Panc1 (cell line): ENCODE results near the gene GALNT9.
A peak's percentile ranks its signal among the peaks of the same experiment; 100 is the strongest.

ENCODE experiments used
- POLR2AphosphoS5 ChIP-seq: IDR thresholded peaks from 2 replicates; pipeline ENCODE4 v1.6.1; 2012; ENCODE audit warnings: mild to moderate bottlenecking, low read depth, low read length, moderate library complexity
- TF ChIP-seq, protein P1 (sequence below): fragments of 450-650 bp; IDR thresholded peaks from 2 replicates; pipeline ENCODE4 v1.5.1; 2017; ENCODE audit warnings: mild to moderate bottlenecking
- TF ChIP-seq, protein P2 (sequence below), 2 experiments: IDR thresholded peaks; 2 replicates each; pipeline ENCODE4 v1.6.1; 2011 to 2012; ENCODE audit warnings: low read depth in 2 of 2, control low read depth in 1 of 2, low read length in 1 of 2, mild to moderate bottlenecking in 1 of 2, moderate library complexity in 1 of 2; ENCODE audit not compliant: insufficient read depth in 1 of 2

- TF ChIP-seq, protein P1, sequence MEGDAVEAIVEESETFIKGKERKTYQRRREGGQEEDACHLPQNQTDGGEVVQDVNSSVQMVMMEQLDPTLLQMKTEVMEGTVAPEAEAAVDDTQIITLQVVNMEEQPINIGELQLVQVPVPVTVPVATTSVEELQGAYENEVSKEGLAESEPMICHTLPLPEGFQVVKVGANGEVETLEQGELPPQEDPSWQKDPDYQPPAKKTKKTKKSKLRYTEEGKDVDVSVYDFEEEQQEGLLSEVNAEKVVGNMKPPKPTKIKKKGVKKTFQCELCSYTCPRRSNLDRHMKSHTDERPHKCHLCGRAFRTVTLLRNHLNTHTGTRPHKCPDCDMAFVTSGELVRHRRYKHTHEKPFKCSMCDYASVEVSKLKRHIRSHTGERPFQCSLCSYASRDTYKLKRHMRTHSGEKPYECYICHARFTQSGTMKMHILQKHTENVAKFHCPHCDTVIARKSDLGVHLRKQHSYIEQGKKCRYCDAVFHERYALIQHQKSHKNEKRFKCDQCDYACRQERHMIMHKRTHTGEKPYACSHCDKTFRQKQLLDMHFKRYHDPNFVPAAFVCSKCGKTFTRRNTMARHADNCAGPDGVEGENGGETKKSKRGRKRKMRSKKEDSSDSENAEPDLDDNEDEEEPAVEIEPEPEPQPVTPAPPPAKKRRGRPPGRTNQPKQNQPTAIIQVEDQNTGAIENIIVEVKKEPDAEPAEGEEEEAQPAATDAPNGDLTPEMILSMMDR: peak; percentile 83
- TF ChIP-seq POLR2AphosphoS5: no peak
- TF ChIP-seq, protein P2, sequence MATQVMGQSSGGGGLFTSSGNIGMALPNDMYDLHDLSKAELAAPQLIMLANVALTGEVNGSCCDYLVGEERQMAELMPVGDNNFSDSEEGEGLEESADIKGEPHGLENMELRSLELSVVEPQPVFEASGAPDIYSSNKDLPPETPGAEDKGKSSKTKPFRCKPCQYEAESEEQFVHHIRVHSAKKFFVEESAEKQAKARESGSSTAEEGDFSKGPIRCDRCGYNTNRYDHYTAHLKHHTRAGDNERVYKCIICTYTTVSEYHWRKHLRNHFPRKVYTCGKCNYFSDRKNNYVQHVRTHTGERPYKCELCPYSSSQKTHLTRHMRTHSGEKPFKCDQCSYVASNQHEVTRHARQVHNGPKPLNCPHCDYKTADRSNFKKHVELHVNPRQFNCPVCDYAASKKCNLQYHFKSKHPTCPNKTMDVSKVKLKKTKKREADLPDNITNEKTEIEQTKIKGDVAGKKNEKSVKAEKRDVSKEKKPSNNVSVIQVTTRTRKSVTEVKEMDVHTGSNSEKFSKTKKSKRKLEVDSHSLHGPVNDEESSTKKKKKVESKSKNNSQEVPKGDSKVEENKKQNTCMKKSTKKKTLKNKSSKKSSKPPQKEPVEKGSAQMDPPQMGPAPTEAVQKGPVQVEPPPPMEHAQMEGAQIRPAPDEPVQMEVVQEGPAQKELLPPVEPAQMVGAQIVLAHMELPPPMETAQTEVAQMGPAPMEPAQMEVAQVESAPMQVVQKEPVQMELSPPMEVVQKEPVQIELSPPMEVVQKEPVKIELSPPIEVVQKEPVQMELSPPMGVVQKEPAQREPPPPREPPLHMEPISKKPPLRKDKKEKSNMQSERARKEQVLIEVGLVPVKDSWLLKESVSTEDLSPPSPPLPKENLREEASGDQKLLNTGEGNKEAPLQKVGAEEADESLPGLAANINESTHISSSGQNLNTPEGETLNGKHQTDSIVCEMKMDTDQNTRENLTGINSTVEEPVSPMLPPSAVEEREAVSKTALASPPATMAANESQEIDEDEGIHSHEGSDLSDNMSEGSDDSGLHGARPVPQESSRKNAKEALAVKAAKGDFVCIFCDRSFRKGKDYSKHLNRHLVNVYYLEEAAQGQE (IDR thresholded peaks at IDR 0.05; ENCODE audit: insufficient read depth in 1 of 2, low read depth in 2 of 2, low read length in 1 of 2): 0 out of 4 replicates have a peak, but pooled peaks of 1 of the 2 experiments have one; percentile 29
Observed at GRCh38 chr12:132284071-132284826, 45.1 kb downstream of the GALNT9 start.
